ACC112 (cell line): ENCODE results near the gene AGPAT1.

ENCODE experiments used
- H2AFZ ChIP-seq: fragments of 200-600 bp; sonication (generic); one replicate; pipeline ENCODE4 v1.6.0; 2017; ENCODE audit warnings: antibody characterized with exemption, low read length; ENCODE audit not compliant: unreplicated experiment
- H3K27ac ChIP-seq: fragments of 200-600 bp; sonication (generic); 2 replicates; pipeline ENCODE4 v1.5.1; 2014; ENCODE audit warnings: low read depth, mild to moderate bottlenecking, antibody characterized with exemption, low read length, moderate library complexity
- H3K27me3 ChIP-seq: fragments of 200-600 bp; sonication (generic); 2 replicates; pipeline ENCODE4 v1.6.1; 2014; ENCODE audit warnings: mild to moderate bottlenecking, antibody characterized with exemption, low read length, moderate library complexity, mixed read lengths; ENCODE audit not compliant: insufficient read depth
- H3K36me3 ChIP-seq: fragments of 200-600 bp; sonication (generic); 2 replicates; pipeline ENCODE4 v1.6.1; 2016; ENCODE audit warnings: mild to moderate bottlenecking, antibody characterized with exemption, low read length, moderate library complexity, mixed read lengths; ENCODE audit not compliant: insufficient read depth
- H3K4me1 ChIP-seq: fragments of 200-600 bp; sonication (generic); one replicate; pipeline ENCODE4 v1.6.1; 2016; ENCODE audit warnings: low read length, mixed read lengths; ENCODE audit not compliant: insufficient read depth, unreplicated experiment, control insufficient read depth
- H3K4me3 ChIP-seq: fragments of 200-600 bp; sonication (generic); 2 replicates; pipeline ENCODE4 v1.5.1; 2014; ENCODE audit warnings: mild to moderate bottlenecking, low read depth, low read length
- H3K79me2 ChIP-seq: fragments of 200-600 bp; sonication (generic); one replicate; pipeline ENCODE4 v1.6.0; 2016; ENCODE audit warnings: low read length; ENCODE audit not compliant: control insufficient read depth, unreplicated experiment, insufficient read depth

The AGPAT1 gene

DNA sequence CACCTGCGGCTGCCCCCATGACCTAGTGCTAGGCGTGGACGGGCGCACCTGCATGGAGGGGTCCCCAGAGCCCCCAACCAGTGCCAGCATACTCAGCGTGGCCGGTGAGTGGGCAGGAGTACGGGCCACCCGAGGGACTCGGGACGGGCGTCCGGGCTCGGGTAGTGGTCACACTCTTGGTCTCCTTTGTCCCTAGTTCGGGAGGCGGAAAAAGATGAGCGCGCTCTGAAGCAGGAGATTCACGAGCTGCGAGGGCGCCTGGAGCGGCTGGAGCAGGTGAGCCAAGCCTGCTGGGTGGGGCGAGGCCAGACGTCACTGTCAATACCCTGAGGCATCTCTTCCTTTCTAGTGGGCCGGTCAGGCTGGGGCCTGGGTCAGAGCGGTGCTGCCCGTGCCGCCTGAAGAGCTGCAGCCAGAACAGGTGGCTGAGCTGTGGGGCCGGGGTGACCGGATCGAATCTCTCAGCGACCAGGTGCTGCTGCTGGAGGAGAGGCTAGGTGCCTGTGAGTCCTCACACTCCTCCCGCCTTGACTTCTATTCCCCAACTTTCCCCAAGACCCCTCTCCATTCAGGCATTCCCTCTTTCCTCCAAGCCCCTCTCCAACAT, 8.6 kb downstream of the AGPAT1 start:
- peaks cover 16% of the 10 kb centered on the region for H3K4me1 ChIP-seq
- peaks cover 4% of the 10 kb centered on the region; the same call in 1 of the 2 replicates for H3K36me3 ChIP-seq
- H3K79me2 ChIP-seq, result no peaks in the 10 kb centered on the region
- no peaks in the 10 kb centered on the region for H3K27me3 ChIP-seq
- H3K27ac ChIP-seq, result no peak overlapping the region
- no peak overlapping the region for H3K4me3 ChIP-seq
- H2AFZ ChIP-seq, result no peak overlapping the region

DNA sequence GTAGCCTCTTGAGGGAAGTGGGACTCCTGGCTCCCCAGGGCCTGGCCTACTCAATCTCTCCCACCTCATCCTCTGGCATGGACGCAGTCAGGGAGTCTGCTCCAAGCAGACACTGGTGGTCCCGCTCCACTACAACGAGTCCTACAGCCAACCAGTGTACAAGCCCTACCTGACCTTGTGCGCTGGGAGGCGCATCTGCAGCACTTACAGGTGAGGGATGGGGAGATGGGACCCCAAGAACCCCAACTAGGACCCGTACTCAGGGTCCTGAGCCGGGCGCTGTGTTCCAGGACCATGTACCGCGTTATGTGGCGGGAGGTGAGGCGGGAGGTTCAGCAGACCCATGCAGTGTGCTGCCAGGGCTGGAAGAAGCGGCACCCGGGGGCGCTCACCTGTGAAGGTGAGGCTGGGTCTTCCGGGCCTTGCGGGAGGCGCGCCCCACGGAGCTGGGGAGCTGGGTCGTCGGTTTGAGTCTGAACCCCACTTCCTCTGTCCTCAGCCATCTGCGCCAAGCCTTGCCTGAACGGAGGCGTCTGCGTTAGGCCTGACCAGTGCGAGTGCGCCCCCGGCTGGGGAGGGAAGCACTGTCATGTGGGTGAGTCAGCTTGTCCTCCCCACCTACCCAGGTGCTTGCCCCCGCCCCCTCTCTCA, 9.3 kb downstream of the AGPAT1 start:
- Histone ChIP-seq H3K27ac (no peak overlapping the region), H2AFZ (no peak overlapping the region)

DNA sequence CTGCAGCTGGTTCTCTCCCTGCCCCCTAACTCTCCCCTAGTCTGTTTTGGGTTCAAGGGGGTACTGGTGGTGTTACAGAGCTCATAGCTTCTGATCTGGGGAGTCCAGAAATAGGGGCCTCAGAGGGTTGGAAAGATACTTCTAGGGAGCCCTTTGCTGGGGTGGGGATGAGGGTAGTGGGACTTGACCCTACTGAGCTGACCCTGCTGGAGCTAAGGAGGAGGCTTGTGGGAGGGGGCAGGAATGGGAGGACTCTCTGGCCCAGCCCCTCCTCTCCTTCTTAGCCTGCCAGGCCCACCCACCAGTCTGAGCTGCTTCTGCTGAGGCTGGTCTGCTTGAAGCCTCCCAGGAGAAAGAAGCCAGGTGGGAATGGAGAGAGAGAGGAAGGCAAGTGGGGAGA, 11.6 kb downstream of the AGPAT1 start, which contains the start of gene EGFL8:
Gene EGFL8 (plus strand): TSS at position 301 of the 400 bp plus-strand sequence. CDS start 1,571 bp downstream, outside the sequence.
- Histone ChIP-seq H3K36me3 (peaks cover 4% of the 10 kb centered on the region; the same call in 1 of the 2 replicates), H3K79me2 (no peaks in the 10 kb centered on the region), H2AFZ (no peak within 1 kb of the TSS), H3K27me3 (no peaks in the 10 kb centered on the region), H3K27ac (no peak within 1 kb of the TSS), H3K4me1 (peaks cover 11% of the 10 kb centered on the region), H3K4me3 (no peak within 1 kb of the TSS)

More for the DNA sequence above, 9.3 kb downstream of the AGPAT1 start:
- H3K4me3 ChIP-seq, result no peak overlapping the region
- H3K27me3 ChIP-seq, result no peaks in the 10 kb centered on the region
- peaks cover 4% of the 10 kb centered on the region; the same call in 1 of the 2 replicates for H3K36me3 ChIP-seq
- no peaks in the 10 kb centered on the region for H3K79me2 ChIP-seq
- peaks cover 16% of the 10 kb centered on the region for H3K4me1 ChIP-seq

DNA sequence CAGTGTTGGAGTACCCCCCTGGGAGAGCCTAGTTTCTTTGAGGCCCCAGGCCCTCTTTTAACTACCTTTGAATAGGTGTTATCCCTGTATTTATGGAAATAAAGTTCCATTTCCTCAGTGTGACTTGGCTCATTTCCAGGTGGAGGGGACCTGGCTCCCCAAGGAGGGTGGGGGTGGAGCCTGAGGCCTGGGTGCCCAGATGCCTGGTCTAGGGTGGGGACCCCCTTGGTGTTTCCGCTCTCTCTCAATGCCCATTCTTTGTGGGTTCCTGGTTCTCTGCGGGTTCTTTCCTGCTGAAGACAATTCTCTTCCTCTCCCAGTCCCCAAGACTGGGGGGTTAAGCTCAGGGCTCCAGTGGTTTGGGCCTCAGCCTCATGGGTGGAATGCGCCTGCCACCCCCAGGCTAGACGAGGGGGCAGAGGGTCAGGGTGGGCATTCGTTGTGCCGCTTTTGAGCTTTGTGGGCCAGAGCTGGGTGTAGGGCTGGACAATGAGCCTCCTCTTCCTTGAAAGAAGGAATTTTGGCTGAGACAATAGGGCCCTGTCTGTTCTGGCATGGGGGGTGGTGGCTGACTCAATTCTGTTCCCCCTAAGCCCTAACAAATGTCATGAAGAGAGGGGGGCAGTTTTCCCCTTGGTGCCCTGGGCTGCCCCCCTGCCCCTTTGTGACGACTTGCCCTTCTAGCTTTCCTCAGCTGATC, 12.2 kb downstream of the AGPAT1 start:
- Histone ChIP-seq H3K79me2 (no peaks in the 10 kb centered on the region), H3K4me1 (peaks cover 5% of the 10 kb centered on the region), H3K4me3 (no peak overlapping the region), H3K27me3 (no peaks in the 10 kb centered on the region), H3K27ac (no peak overlapping the region), H3K36me3 (peaks cover 4% of the 10 kb centered on the region; the same call in 1 of the 2 replicates), H2AFZ (no peak overlapping the region)

DNA sequence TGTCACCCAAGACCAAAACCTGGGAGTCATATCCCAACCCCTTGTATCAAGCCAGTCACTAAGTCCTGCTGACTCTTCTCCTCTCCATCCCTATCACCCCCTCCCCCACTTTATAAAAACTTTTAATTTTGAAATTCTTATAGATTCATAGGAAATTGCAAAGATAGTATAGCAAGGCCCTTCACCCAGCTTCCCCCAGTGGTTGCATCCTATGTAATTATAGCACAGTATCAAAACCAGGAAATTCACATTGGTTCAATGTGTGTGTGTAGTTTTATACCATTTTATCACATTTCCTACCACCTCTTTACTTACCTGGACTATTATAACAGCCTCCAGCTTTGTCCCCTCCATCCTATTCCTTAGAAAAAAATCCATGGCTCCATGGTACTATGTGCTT, 17.8 kb downstream of the AGPAT1 start:
- Histone ChIP-seq H3K4me1 (peaks cover 10% of the 10 kb centered on the region), H3K27ac (no peak overlapping the region), H3K79me2 (peaks cover 20% of the 10 kb centered on the region), H2AFZ (no peak overlapping the region), H3K36me3 (peaks cover 12% of the 10 kb centered on the region; the same call in 1 of the 2 replicates), H3K27me3 (no peaks in the 10 kb centered on the region), H3K4me3 (no peak overlapping the region)

DNA sequence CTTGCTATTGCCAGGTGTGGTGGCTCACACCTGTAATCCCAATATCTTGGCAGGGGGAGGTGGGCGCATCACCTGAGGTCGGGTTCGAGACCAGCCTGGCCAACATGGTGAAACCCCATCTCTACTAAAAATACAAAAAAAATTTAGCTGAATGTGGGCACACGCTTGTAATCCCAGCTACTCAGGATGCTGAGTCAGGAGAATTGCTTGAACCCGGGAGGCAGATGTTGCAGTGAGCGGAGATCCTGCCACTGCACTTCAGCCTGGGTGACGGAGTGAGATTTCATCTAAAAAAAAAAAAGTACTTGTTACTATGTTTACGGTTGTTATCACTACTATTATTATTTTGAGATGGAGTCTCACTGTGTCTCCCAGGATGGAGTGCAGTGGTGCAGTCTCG, 19.0 kb downstream of the AGPAT1 start:
- H3K36me3 ChIP-seq, result peaks cover 12% of the 10 kb centered on the region; the same call in 1 of the 2 replicates
- H3K4me3 ChIP-seq, result no peak overlapping the region
- no peak overlapping the region for H3K27ac ChIP-seq
- H3K4me1 ChIP-seq, result peaks cover 18% of the 10 kb centered on the region
- H3K27me3 ChIP-seq, result no peaks in the 10 kb centered on the region
- H2AFZ ChIP-seq, result no peak overlapping the region
- peaks cover 20% of the 10 kb centered on the region for H3K79me2 ChIP-seq

DNA sequence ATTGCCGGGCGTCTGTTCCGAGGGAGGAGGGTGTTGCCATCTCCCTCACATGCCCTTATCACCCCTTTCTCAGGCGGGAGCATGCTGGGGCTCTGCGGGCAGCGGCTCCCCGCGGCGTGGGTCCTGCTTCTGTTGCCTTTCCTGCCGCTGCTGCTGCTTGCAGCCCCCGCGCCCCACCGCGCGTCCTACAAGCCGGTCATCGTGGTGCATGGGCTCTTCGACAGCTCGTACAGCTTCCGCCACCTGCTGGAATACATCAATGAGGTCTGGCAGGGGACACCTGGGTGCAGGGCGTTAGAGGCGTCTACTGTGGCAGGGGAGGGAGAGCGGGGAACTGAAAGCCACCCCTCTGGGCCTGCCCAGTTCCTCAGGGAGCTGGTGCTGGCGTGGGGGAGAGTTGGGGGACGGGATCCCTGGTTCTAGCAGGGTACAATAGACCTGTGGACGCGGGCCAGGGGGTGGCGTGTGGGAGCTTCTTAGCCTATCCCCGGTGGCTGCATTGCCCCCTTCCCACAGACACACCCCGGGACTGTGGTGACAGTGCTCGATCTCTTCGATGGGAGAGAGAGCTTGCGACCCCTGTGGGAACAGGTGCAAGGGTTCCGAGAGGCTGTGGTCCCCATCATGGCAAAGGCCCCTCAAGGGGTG, 21.2 kb downstream of the AGPAT1 start:
- Histone ChIP-seq H2AFZ (peak overlapping the region; percentile 77), H3K27me3 (no peaks in the 10 kb centered on the region), H3K4me1 (peaks cover 23% of the 10 kb centered on the region), H3K36me3 (peaks cover 12% of the 10 kb centered on the region; the same call in 1 of the 2 replicates), H3K4me3 (peak overlapping the region; percentile 96), H3K27ac (peak overlapping the region; percentile 75), H3K79me2 (peaks cover 20% of the 10 kb centered on the region)

DNA sequence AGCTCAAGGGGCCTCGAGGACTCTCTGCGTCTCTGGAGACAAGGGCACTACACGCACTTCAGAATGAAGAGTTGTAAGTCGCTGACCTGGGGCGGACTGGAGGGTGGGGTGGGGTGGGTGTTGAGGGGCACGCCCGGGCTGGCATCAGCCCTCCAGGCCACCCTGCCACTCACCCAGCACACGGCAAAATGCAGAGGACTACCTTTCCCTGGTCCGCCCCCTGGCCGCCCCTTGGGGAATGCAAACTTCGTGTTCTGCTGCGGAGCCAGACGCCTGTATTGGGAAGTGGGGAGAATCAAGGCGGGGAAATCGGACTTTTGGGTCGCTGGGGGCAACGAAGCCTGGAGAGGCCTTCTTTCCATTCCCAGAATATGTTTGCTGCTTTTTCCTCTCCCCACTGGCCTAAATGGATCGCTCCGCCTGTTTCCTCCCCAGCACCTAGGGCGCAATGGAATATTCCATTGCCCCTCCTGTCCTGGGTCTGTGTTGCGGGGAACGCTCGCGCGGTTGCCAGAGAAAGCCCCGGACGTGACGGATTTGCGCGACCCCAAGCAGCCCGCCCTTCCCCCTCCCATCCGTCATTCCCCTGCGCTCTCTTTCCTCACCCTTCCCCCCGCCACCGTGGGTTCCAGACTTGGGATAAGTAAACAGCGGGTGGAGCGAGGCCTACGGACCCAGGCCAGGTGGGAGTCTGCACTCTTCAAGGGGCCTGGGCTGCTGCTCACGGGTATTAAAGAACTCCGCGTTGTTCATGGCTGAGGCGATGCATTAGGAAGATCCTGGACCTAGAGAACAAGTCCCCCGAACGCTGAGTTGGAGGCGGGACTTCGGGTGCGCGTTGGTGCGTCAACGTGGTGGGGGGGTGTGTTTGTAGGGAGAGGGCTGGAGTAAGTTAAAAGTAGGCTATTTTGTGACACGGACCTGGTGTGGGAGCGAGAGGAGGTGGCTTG, 22.0 kb downstream of the AGPAT1 start, which contains the start of gene PPT2:
Gene PPT2 (plus strand): TSS at position 578 of the 950 bp plus-strand sequence. CDS start 454 bp downstream, outside the sequence.
- peaks cover 23% of the 10 kb centered on the region for H3K4me1 ChIP-seq
- H3K36me3 ChIP-seq, result peaks cover 12% of the 10 kb centered on the region; the same call in 1 of the 2 replicates
- H3K79me2 ChIP-seq, result peaks cover 20% of the 10 kb centered on the region
- H3K27me3 ChIP-seq, result no peaks in the 10 kb centered on the region
- peak within 1 kb of the TSS; percentile 96 for H3K4me3 ChIP-seq
- H2AFZ ChIP-seq, result peak within 1 kb of the TSS; percentile 77
- H3K27ac ChIP-seq, result peak within 1 kb of the TSS; percentile 75

DNA sequence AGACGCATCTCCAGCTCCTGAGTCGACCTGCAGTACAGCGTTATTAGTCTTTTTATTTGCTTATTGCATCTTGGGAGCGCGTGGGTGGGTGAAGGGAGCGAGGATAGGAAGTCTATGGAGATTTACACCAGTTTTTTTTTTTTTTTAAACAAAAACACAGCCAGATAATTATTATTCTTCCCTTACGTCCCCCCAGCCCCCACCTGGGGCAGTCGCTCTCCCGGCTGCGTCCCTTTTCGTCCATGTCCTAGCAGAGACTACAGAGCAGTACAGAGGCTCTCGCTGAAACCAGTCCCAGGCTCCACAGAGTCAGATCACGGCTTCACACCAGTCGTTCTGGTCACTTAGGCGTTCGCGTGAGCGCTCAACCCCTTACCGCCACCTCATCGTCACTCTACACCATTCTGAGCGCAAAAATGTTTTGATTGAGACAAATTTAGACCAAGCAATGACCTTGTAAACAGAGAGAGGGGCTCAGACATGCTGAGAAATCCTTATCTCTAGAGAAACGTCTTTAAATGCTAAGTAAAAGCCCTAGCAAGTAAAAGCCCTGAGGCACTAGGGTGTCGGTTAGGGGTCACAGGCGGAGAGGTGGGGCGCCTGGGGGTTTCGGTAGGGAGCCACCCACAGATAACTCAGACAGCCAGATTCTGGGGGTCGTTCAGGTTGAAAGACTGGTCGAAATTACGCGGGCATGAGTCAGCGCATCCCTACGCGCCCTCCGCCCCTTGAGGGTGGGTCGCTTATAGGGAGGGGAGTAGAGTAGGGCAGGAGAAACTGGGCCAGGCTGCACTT, 22.9 kb downstream of the AGPAT1 start:
- H3K36me3 ChIP-seq, result peaks cover 7% of the 10 kb centered on the region; the same call in 1 of the 2 replicates
- H3K27ac ChIP-seq, result peak overlapping the region; percentile 75
- H3K4me3 ChIP-seq, result peak overlapping the region; percentile 96
- peaks cover 23% of the 10 kb centered on the region for H3K4me1 ChIP-seq
- peaks cover 20% of the 10 kb centered on the region for H3K79me2 ChIP-seq
- no peaks in the 10 kb centered on the region for H3K27me3 ChIP-seq
- peak overlapping the region; percentile 4 for H2AFZ ChIP-seq
